Liver (tissue), 9 donors: ENCODE measurements around the gene DACH1. TPM values are rescaled to one million over a fixed set of nuclear protein-coding genes. Genes with fewer than 3 reads are reported as not detected.

Experiments used
- DNase-seq: peaks from one replicate; pipeline ENCODE4 v3.0.0-alpha.2; 2017; ENCODE audit warnings: low spot score
- H3K27ac ChIP-seq, 2 donors: one replicate each; pipeline ENCODE4 v1.7.0; 2013; ENCODE audit warnings: inconsistent platforms in 2 of 2, low read length in 2 of 2, control low read depth in 1 of 2, low read depth in 1 of 2, mild to moderate bottlenecking in 1 of 2
- H3K27me3 ChIP-seq, 4 donors: one replicate each; pipeline versions ENCODE4 v1.6.1 to v1.7.0; 2013; ENCODE audit warnings: low read length in 3 of 4, inconsistent platforms in 1 of 4, mild to moderate bottlenecking in 1 of 4, moderate library complexity in 1 of 4; ENCODE audit not compliant: control insufficient read depth in 4 of 4, insufficient read depth in 4 of 4
- H3K36me3 ChIP-seq, 4 donors: one replicate each; pipeline versions ENCODE4 v1.6.1 to v1.7.0; 2013; ENCODE audit warnings: low read length in 3 of 4, mild to moderate bottlenecking in 3 of 4, low read depth in 1 of 4, moderate library complexity in 1 of 4; ENCODE audit not compliant: control insufficient read depth in 4 of 4, insufficient read depth in 3 of 4
- H3K4me1 ChIP-seq, 4 donors: one replicate each; pipeline versions ENCODE4 v1.6.1 to v1.7.0; 2013; ENCODE audit warnings: low read length in 3 of 4, mild to moderate bottlenecking in 3 of 4, moderate library complexity in 1 of 4; ENCODE audit not compliant: control insufficient read depth in 4 of 4, insufficient read depth in 4 of 4
- H3K4me3 ChIP-seq, 3 donors: one replicate each; pipeline versions ENCODE4 v1.6.1 to v1.7.0; 2013; ENCODE audit warnings: low read length in 3 of 3, control low read depth in 1 of 3, low read depth in 1 of 3, mild to moderate bottlenecking in 1 of 3
- H3K9ac ChIP-seq, 2 donors: one replicate each; pipeline ENCODE4 v1.7.0; 2013; ENCODE audit warnings: low read length in 2 of 2, mild to moderate bottlenecking in 2 of 2, moderate library complexity in 2 of 2, control low read depth in 1 of 2, low read depth in 1 of 2
- H3K9me3 ChIP-seq, 4 donors: one replicate each; pipeline versions ENCODE4 v1.6.1 to v1.7.0; 2013; ENCODE audit warnings: low read length in 3 of 4; ENCODE audit not compliant: control insufficient read depth in 4 of 4
- ATF3 ChIP-seq: IDR thresholded peaks from 2 replicates; pipeline ENCODE4 v1.6.1; 2016; ENCODE audit warnings: antibody characterized with exemption
- EGR1 ChIP-seq, 2 donors: IDR thresholded peaks; 2 replicates each; pipeline ENCODE4 v1.6.1; 2016 to 2018; ENCODE audit warnings: antibody characterized with exemption in 2 of 2, low read depth in 2 of 2
- FOXA1 ChIP-seq: IDR thresholded peaks from 2 replicates; pipeline ENCODE4 v1.6.1; 2016; ENCODE audit warnings: antibody characterized with exemption
- FOXA2 ChIP-seq: IDR thresholded peaks from 2 replicates; pipeline ENCODE4 v1.6.1; 2016; ENCODE audit warnings: antibody characterized with exemption
- GABPA ChIP-seq, 2 donors: IDR thresholded peaks in 1 of 2; conservative IDR thresholded peaks in 1 of 2; 2 replicates each; pipeline ENCODE4 v1.6.1; 2016; ENCODE audit warnings: antibody characterized with exemption in 2 of 2, mild to moderate bottlenecking in 1 of 2, moderate library complexity in 1 of 2
- HNF4A ChIP-seq, 2 donors: conservative IDR thresholded peaks; 2 replicates each; pipeline ENCODE4 v1.6.1; 2016; ENCODE audit warnings: antibody characterized with exemption in 2 of 2, mild to moderate bottlenecking in 2 of 2
- HNF4G ChIP-seq: IDR thresholded peaks from 2 replicates; pipeline ENCODE4 v1.6.1; 2016; ENCODE audit warnings: antibody characterized with exemption
- JUND ChIP-seq, 2 donors: IDR thresholded peaks; 2 replicates each; pipeline ENCODE4 v1.6.1; 2016; ENCODE audit warnings: antibody characterized with exemption in 2 of 2
- NR2F2 ChIP-seq: IDR thresholded peaks from 2 replicates; pipeline ENCODE4 v1.6.1; 2016; ENCODE audit warnings: antibody characterized with exemption
- RAD21 ChIP-seq, 2 donors: IDR thresholded peaks; 2 replicates each; pipeline ENCODE4 v1.6.1; 2016; ENCODE audit warnings: antibody characterized with exemption in 2 of 2, mild to moderate bottlenecking in 2 of 2
- RXRA ChIP-seq, 2 donors: IDR thresholded peaks; 2 replicates each; pipeline ENCODE4 v1.6.1; 2017 to 2018; ENCODE audit warnings: antibody characterized with exemption in 2 of 2, mild to moderate bottlenecking in 1 of 2
- SP1 ChIP-seq: IDR thresholded peaks from 2 replicates; pipeline ENCODE4 v1.6.1; 2018; ENCODE audit warnings: antibody characterized with exemption, mild to moderate bottlenecking
- TAF1 ChIP-seq: conservative IDR thresholded peaks from 2 replicates; pipeline ENCODE4 v1.6.1; 2016; ENCODE audit warnings: antibody characterized with exemption, mild to moderate bottlenecking
- YY1 ChIP-seq: IDR thresholded peaks from 2 replicates; pipeline ENCODE4 v1.6.1; 2016; ENCODE audit warnings: antibody characterized with exemption, mild to moderate bottlenecking
- ZBTB33 ChIP-seq: IDR thresholded peaks from 2 replicates; pipeline ENCODE4 v1.6.1; 2016; ENCODE audit warnings: antibody characterized with exemption
- WGBS: extraction: QIAGEN DNeasy Blood & Tissue Kit; methylation state at CpG from one replicate; pipeline ENCODE4 v1.1.7; 2013; 5-methylcytosine and 5-hydroxymethylcytosine counted together
- polyA plus RNA-seq, 2 donors: library from polyadenylated mRNA; stranded (reverse) in 1 of 2; unstranded in 1 of 2; fragments of 200-250 nt in 1 of 2; fragments of >200 nt in 1 of 2; fragmentation: Nextera tagmentation in 1 of 2; extraction: Ambion mirVana in 1 of 2; gene quantifications; one replicate each; pipeline versions ENCODE4 v1.2.1 to v1.2.3, GENCODE V29; 2013 to 2015
- total RNA-seq, 2 donors: library from RNA; depleted of rRNA; stranded (reverse); fragments of >200 nt; gene quantifications; one replicate each; pipeline ENCODE4 v1.2.3, GENCODE V29; 2014
- TF ChIP-seq, protein P1 (sequence below): IDR thresholded peaks from 2 replicates; pipeline ENCODE4 v1.6.1; 2016; ENCODE audit warnings: antibody characterized with exemption
- TF ChIP-seq, protein P2 (sequence below): fragments of 150-350 bp; IDR thresholded peaks from 2 replicates; pipeline ENCODE4 v1.5.1; 2017; ENCODE audit warnings: improper control_type of control experiment, low read depth, low read length; ENCODE audit not compliant: missing input control
- TF ChIP-seq, protein P3 (sequence below): IDR thresholded peaks from 2 replicates; pipeline ENCODE4 v1.6.1; 2016; ENCODE audit warnings: antibody characterized with exemption, mild to moderate bottlenecking
- donor health status: healthy.
- donor health status: healthy.
- donor health status: healthy.
- donor health status: healthy.
- donor health status: healthy.

Gene DACH1
- total and polyA plus RNA-seq, 4 donors: 0.28 to 1.9 (median 0.77) TPM

DNA sequence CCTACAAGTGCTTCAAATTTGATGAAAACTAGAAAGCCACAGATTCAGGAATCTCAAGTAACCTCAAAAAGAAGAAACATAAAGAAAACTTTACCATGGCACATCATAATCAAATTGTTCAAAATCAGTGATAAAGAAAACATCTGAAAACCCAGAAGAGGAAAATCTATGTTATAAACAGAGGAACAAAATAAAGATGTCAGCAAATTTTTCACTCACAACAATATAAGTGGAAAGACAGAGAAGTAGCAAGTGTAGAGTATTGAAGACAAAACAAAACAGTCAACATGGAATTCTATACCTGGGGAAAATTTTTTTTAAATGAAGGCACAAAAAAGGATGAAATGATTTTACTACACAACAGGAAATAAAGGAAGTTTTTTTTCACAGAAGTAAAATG lies 470.9 kb downstream of the DACH1 start:
- Histone ChIP-seq H3K4me3 (no peak overlapping the region), H3K36me3 (no peaks in the 10 kb centered on the region), H3K9ac (no peak overlapping the region), H3K27ac (no peak overlapping the region), H3K27me3 (no peaks in the 10 kb centered on the region), H3K4me1 (no peaks in the 10 kb centered on the region), H3K9me3 (no peaks in the 10 kb centered on the region)
- DNase-seq: no peak
- no peak for TF ChIP-seq JUND (IDR thresholded peaks at IDR 0.05)
- TF ChIP-seq ATF3: no peak
- no peak for TF ChIP-seq FOXA2
- no peak for TF ChIP-seq NR2F2
- no peak for TF ChIP-seq RAD21 (IDR thresholded peaks at IDR 0.05)
- TF ChIP-seq, protein P1, sequence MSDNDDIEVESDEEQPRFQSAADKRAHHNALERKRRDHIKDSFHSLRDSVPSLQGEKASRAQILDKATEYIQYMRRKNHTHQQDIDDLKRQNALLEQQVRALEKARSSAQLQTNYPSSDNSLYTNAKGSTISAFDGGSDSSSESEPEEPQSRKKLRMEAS: no peak
- no peak for TF ChIP-seq HNF4A (conservative IDR thresholded peaks at IDR 0.05)
- no peak for TF ChIP-seq TAF1
- TF ChIP-seq RXRA (IDR thresholded peaks at IDR 0.05): no peak
- no peak for TF ChIP-seq SP1
- no peak for TF ChIP-seq EGR1 (IDR thresholded peaks at IDR 0.05; ENCODE audit: low read depth in 2 of 2)
- TF ChIP-seq, protein P2, sequence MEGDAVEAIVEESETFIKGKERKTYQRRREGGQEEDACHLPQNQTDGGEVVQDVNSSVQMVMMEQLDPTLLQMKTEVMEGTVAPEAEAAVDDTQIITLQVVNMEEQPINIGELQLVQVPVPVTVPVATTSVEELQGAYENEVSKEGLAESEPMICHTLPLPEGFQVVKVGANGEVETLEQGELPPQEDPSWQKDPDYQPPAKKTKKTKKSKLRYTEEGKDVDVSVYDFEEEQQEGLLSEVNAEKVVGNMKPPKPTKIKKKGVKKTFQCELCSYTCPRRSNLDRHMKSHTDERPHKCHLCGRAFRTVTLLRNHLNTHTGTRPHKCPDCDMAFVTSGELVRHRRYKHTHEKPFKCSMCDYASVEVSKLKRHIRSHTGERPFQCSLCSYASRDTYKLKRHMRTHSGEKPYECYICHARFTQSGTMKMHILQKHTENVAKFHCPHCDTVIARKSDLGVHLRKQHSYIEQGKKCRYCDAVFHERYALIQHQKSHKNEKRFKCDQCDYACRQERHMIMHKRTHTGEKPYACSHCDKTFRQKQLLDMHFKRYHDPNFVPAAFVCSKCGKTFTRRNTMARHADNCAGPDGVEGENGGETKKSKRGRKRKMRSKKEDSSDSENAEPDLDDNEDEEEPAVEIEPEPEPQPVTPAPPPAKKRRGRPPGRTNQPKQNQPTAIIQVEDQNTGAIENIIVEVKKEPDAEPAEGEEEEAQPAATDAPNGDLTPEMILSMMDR: no peak
- TF ChIP-seq, protein P3, sequence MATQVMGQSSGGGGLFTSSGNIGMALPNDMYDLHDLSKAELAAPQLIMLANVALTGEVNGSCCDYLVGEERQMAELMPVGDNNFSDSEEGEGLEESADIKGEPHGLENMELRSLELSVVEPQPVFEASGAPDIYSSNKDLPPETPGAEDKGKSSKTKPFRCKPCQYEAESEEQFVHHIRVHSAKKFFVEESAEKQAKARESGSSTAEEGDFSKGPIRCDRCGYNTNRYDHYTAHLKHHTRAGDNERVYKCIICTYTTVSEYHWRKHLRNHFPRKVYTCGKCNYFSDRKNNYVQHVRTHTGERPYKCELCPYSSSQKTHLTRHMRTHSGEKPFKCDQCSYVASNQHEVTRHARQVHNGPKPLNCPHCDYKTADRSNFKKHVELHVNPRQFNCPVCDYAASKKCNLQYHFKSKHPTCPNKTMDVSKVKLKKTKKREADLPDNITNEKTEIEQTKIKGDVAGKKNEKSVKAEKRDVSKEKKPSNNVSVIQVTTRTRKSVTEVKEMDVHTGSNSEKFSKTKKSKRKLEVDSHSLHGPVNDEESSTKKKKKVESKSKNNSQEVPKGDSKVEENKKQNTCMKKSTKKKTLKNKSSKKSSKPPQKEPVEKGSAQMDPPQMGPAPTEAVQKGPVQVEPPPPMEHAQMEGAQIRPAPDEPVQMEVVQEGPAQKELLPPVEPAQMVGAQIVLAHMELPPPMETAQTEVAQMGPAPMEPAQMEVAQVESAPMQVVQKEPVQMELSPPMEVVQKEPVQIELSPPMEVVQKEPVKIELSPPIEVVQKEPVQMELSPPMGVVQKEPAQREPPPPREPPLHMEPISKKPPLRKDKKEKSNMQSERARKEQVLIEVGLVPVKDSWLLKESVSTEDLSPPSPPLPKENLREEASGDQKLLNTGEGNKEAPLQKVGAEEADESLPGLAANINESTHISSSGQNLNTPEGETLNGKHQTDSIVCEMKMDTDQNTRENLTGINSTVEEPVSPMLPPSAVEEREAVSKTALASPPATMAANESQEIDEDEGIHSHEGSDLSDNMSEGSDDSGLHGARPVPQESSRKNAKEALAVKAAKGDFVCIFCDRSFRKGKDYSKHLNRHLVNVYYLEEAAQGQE: no peak
- no peak for TF ChIP-seq FOXA1
- TF ChIP-seq ZBTB33: no peak
- no peak for TF ChIP-seq HNF4G
- TF ChIP-seq GABPA (IDR thresholded peaks at IDR 0.05 in 1 of 2, conservative IDR thresholded peaks at IDR 0.05 in 1 of 2): no peak
- TF ChIP-seq YY1: no peak

DNA sequence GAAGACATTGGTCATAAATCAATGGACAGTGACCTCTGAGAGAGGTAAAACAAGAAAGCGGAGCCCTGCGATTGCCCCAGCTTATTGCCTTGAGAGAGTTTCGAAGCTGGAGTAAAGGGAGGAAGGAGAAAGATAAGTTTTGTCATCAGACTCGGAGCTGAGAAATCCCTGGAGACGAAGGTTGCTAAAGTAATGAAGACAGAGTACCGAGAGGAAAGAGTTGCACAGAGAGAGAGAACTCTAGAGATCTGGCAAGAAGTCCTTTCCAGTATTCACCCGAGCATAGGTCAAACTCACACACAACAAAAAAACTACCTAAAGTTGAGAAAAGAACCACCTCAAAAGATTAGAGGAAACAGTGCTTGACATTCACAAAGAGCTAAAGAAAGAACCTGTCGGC lies 472.0 kb downstream of the DACH1 start:
- DNase-seq: no peak
- Histone ChIP-seq H3K9ac (no peak overlapping the region), H3K27ac (no peak overlapping the region), H3K4me1 (no peaks in the 10 kb centered on the region), H3K36me3 (no peaks in the 10 kb centered on the region), H3K9me3 (no peaks in the 10 kb centered on the region), H3K4me3 (no peak overlapping the region), H3K27me3 (no peaks in the 10 kb centered on the region)
- 75% methylated on average over 8 of the region's 8 CpGs for WGBS
- no peak for TF ChIP-seq GABPA (IDR thresholded peaks at IDR 0.05 in 1 of 2, conservative IDR thresholded peaks at IDR 0.05 in 1 of 2)
- TF ChIP-seq TAF1: no peak
- TF ChIP-seq NR2F2: no peak
- no peak for TF ChIP-seq ATF3
- no peak for TF ChIP-seq EGR1 (IDR thresholded peaks at IDR 0.05; ENCODE audit: low read depth in 2 of 2)
- TF ChIP-seq HNF4A (conservative IDR thresholded peaks at IDR 0.05): no peak
- no peak for TF ChIP-seq JUND (IDR thresholded peaks at IDR 0.05)
- TF ChIP-seq YY1: no peak
- no peak for TF ChIP-seq FOXA1
- TF ChIP-seq, protein P3: no peak
- TF ChIP-seq HNF4G: no peak
- TF ChIP-seq, protein P2: no peak
